Activated CD4-positive, alpha-beta T cell treated with anti-CD3 and anti-CD28 coated beads for 36 hours (primary cell): ENCODE data around the gene KAT2B. TPM values are rescaled to one million over a fixed set of nuclear protein-coding genes. Genes with fewer than 3 reads are reported as not detected.
"Not testable (repeated sequence)": the region's sequence is repeated elsewhere in the genome, so short reads cannot be mapped to it uniquely, and the experiment has no call there.

Experiments used
- ATAC-seq: fragments of 200-7000 bp; cut with Tn5 transposase; one replicate; pipeline ENCODE4 v1.10.0; 2021; ENCODE audit warnings: mild to moderate bottlenecking, moderate library complexity
- CTCF ChIA-PET: fragments of 350-600 bp; sonication (Branson Sonifier 250); formaldehyde crosslinking; loops from one replicate; lab custom pipeline; 2021; ENCODE audit warnings: antibody characterized with exemption; lab: Charles Lee
- POLR2A ChIA-PET: fragments of 350-600 bp; sonication (Branson Sonifier 250); formaldehyde crosslinking; loops from one replicate; lab custom pipeline; 2021; ENCODE audit warnings: antibody characterized with exemption, inconsistent platforms; lab: Charles Lee
- DNase-seq: peaks from one replicate; pipeline ENCODE4 v3.0.0-alpha.2; 2020
- H3K27ac Mint-ChIP-seq: one replicate; pipeline ENCODE4 v1.8.0; 2021; ENCODE audit warnings: mixed read lengths
- H3K27me3 Mint-ChIP-seq: one replicate; pipeline ENCODE4 v1.8.0; 2021; ENCODE audit warnings: mixed read lengths
- H3K36me3 Mint-ChIP-seq: one replicate; pipeline ENCODE4 v1.8.0; 2021; ENCODE audit warnings: low read depth, mixed read lengths
- H3K4me1 Mint-ChIP-seq: one replicate; pipeline ENCODE4 v1.8.0; 2021; ENCODE audit warnings: mixed read lengths
- H3K4me3 Mint-ChIP-seq: one replicate; pipeline ENCODE4 v1.8.0; 2021; ENCODE audit warnings: mild to moderate bottlenecking, moderate library complexity, mixed read lengths
- H3K9me3 Mint-ChIP-seq: one replicate; pipeline ENCODE4 v1.8.0; 2021; ENCODE audit warnings: low read depth, mixed read lengths
- intact Hi-C, 2 experiments: fragments of 100-400 bp; cut with DNase I in 1 of 2; cut with micrococcal nuclease in 1 of 2; formaldehyde crosslinking; loops; one replicate each; pipeline versions ENCODE4 v1.14.2 to v1.15.1; 2022 to 2024; cut with DNase I, micrococcal nuclease
- total RNA-seq, 2 experiments: library from RNA; stranded (reverse); gene quantifications; one replicate each; pipeline ENCODE4 v1.2.3, GENCODE V29; 2021

The KAT2B gene
- 10 to 100 TPM; 17.2 to 18.5 TPM for total RNA-seq

DNA sequence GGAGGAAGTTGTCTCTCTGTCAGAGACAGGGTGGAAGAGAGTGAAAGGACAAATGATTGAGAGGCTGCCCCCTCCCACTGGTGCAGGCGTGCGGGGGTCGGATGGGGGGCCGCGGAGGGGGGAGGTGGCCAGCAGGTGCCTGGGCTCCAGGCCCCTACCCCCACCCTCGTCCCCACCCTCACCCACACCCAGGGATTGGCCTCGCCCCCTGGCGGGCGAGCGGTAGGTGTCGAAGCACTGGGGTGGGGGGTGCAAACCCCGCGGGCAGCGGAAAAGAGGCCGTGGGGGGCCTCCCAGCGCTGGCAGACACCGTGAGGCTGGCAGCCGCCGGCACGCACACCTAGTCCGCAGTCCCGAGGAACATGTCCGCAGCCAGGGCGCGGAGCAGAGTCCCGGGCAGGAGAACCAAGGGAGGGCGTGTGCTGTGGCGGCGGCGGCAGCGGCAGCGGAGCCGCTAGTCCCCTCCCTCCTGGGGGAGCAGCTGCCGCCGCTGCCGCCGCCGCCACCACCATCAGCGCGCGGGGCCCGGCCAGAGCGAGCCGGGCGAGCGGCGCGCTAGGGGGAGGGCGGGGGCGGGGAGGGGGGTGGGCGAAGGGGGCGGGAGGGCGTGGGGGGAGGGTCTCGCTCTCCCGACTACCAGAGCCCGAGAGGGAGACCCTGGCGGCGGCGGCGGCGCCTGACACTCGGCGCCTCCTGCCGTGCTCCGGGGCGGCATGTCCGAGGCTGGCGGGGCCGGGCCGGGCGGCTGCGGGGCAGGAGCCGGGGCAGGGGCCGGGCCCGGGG lies at the start of gene KAT2B:
TSS of gene KAT2B (plus strand) at position 682 of the 783 bp plus-strand sequence. CDS start at position 714, 32 bp downstream.
- ChIA-PET POLR2A (interaction anchor here (1.3 to 2.6 kb wide), 3 partner anchors 14 to 143 kb away, joined by 3 to 19 read pairs (median 6); no protein-coding TSS in a partner anchor), CTCF (interaction anchor here (0.6 to 2.9 kb wide), 6 partner anchors 13 to 146 kb away, joined by 3 to 24 read pairs (median 4); partner anchors contain the start of gene SGO1)
- Mint-ChIP-seq H3K27ac (peak within 1 kb of the TSS; percentile 93), H3K27me3 (no peaks in the 10 kb centered on the region), H3K9me3 (no peaks in the 10 kb centered on the region), H3K36me3 (no peaks in the 10 kb centered on the region), H3K4me3 (peak within 1 kb of the TSS; percentile 95), H3K4me1 (peaks cover 50% of the 10 kb centered on the region)
- intact Hi-C loops, result loop anchor here (1.0 to 10.0 kb wide), 6 partner anchors 14 to 1598 kb away; partner anchors contain the start of genes SGO1 (in 2 of the 2) and RAB5A (in 1 of the 2)
- ATAC-seq (peak; percentile 68), DNase-seq (peak; percentile 91)

DNA sequence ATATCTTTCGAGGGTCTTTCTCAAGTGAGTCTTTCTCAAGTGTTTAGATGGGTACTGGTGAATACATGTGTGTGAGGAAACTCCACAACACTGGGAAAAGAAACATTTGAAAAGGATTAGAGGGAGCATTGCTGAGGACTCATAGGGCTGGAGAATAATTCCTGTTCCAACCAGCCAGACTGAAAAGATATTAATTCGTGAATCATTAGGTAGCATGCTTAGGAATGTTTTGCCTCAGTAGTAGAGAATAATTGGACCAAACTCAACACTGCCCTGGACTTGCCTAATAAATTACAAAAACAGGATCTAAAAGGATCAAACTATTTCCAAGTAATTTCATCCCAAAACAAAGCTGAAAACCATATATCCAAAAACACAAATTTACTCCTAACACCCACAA lies 45.5 kb upstream of the KAT2B start:
- no peaks in the 10 kb centered on the region for H3K27me3 Mint-ChIP-seq
- H3K36me3 Mint-ChIP-seq, result no peaks in the 10 kb centered on the region
- no peaks in the 10 kb centered on the region for H3K4me1 Mint-ChIP-seq
- intact Hi-C loops, result no loop called here
- DNase-seq (no peak), ATAC-seq (no peak)
- H3K4me3 Mint-ChIP-seq, result no peak overlapping the region
- no peak overlapping the region for H3K27ac Mint-ChIP-seq
- CTCF ChIA-PET, result interaction anchor here (1.1 kb wide), 1 partner anchor 9 kb away, joined by 3 read pairs; no protein-coding TSS in a partner anchor
- POLR2A ChIA-PET, result no interaction called here
- H3K9me3 Mint-ChIP-seq, result no peaks in the 10 kb centered on the region

DNA sequence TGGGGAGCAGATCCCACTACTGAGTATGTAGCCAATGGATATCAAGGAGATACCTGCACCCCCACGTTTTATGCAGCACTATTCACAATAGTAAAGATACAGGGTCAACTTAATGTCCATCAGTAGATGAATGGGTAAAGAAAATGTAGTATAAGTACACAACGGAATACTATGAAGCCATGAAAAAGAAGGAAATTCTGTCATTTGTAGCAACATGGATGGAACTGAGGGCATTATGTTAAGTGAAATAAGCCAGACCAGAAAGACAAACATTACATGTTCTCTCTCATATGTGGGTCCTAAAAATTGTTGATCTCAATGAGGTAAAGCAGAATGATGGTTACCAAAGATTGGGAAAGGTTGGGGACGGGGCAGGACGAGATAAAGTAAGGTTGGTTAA lies 42.7 kb upstream of the KAT2B start:
- Mint-ChIP-seq H3K4me3 (no peak overlapping the region), H3K4me1 (no peaks in the 10 kb centered on the region), H3K36me3 (no peaks in the 10 kb centered on the region), H3K9me3 (no peaks in the 10 kb centered on the region), H3K27ac (no peak overlapping the region), H3K27me3 (no peaks in the 10 kb centered on the region)
- DNase-seq (no peak), ATAC-seq (no peak)
- intact Hi-C loops, result no loop called here
- ChIA-PET CTCF (no interaction called here), POLR2A (no interaction called here)

DNA sequence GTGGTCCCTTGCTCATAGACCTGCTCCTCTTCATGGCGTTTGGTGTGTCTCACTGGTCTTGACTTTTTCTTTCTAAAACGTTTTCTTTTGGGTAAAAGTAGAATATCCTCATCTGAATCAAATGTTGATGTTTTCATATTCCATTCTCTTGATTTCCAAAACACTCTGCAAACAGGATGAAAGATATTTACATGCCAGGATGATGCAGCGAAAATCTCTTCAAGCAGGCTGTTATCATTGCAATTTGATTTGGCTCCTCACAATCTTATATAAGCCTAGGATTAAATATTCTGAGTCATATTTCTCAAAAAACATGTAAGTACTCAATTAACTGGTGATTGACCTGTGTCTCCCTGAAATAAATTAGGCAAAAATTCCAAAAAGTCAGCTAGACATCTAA lies 38.3 kb upstream of the KAT2B start:
- intact Hi-C loops, result no loop called here
- no peaks in the 10 kb centered on the region for H3K9me3 Mint-ChIP-seq
- POLR2A ChIA-PET, result no interaction called here
- no peaks in the 10 kb centered on the region for H3K4me1 Mint-ChIP-seq
- no peaks in the 10 kb centered on the region for H3K27me3 Mint-ChIP-seq
- CTCF ChIA-PET, result no interaction called here
- no peak for ATAC-seq
- H3K4me3 Mint-ChIP-seq, result no peak overlapping the region
- no peak for DNase-seq
- H3K27ac Mint-ChIP-seq, result no peak overlapping the region
- no peaks in the 10 kb centered on the region for H3K36me3 Mint-ChIP-seq

DNA sequence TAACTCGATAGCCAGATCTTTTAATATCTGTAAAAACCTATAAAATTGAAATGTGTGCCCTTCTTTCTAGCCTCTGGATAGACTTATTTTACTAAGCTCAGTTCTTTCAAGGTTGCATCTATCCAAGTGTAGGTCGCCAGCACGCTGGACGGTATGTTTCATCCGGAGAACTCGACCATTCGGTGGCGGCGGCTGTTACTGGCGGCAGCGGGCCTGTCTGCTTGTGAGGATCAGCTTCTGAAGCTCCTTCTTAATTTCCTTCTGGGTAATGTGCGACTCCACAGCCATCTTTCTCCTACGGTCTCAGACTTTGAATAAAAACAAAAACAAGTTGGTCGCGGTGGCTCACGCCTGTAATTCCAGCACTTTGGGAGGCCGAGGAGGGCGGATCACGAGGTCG lies 32.3 kb upstream of the KAT2B start:
- CTCF ChIA-PET, result interaction anchor here (0.9 kb wide), 1 partner anchor 15 kb away, joined by 4 read pairs; no protein-coding TSS in a partner anchor
- no peaks in the 10 kb centered on the region for H3K4me1 Mint-ChIP-seq
- no peaks in the 10 kb centered on the region for H3K27me3 Mint-ChIP-seq
- no peak overlapping the region for H3K27ac Mint-ChIP-seq
- no peak for DNase-seq
- no peaks in the 10 kb centered on the region for H3K36me3 Mint-ChIP-seq
- no peak overlapping the region for H3K4me3 Mint-ChIP-seq
- intact Hi-C loops, result no loop called here
- no peaks in the 10 kb centered on the region for H3K9me3 Mint-ChIP-seq
- no peak for ATAC-seq
- POLR2A ChIA-PET, result no interaction called here

DNA sequence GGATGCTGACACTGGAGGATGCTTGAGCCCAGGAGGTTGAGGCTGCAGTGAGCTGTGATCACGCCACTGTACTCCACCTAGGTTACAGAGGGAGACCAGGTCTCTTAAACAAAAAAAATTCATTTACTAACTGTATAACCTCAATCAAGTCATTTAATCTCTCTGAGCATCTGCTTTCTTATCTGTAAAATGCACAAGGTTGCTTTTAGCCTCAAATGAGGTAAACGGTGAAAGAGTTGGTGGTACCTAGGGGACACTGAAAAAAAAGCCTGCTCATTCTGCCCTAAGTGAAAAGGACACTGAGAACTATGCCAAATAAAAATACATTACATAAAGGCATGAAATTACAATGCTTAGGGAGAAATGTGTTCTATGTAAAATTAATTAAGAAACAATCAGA lies 31.6 kb upstream of the KAT2B start:
- H3K4me3 Mint-ChIP-seq, result no peak overlapping the region
- H3K4me1 Mint-ChIP-seq, result no peaks in the 10 kb centered on the region
- ChIA-PET CTCF (interaction anchor here (0.6 kb wide), 1 partner anchor 143 kb away, joined by 3 read pairs; no protein-coding TSS in a partner anchor), POLR2A (no interaction called here)
- intact Hi-C loops, result no loop called here
- no peak overlapping the region for H3K27ac Mint-ChIP-seq
- DNase-seq, result no peak
- ATAC-seq, result no peak
- H3K36me3 Mint-ChIP-seq, result no peaks in the 10 kb centered on the region
- no peaks in the 10 kb centered on the region for H3K27me3 Mint-ChIP-seq
- no peaks in the 10 kb centered on the region for H3K9me3 Mint-ChIP-seq

DNA sequence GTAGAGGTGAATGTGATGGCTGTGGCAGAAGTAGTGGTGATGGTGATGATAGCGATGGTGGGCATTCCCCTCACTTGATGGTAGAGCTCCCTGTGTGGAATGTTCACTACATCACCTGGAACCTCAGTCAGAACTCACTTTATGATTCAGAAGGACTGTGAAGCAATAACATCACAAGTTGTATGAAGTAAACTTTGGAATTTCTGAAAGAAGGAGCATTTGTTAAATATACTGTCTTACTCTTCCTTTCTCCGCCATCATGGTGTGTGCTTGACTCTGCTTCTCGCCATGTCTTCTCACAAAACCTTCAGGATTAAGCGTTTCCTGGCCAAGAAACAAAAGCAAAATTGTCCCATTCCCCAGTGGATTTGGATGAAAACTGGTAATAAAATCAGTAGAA lies 28.1 kb upstream of the KAT2B start, which contains the start of gene PP2D1:
TSS of gene PP2D1 (minus strand) at position 101 of the 400 bp plus-strand sequence. CDS start 192 bp downstream, outside the sequence.
- intact Hi-C loops, result no loop called here
- DNase-seq (no peak), ATAC-seq (no peak)
- no peaks in the 10 kb centered on the region for H3K4me1 Mint-ChIP-seq
- no peak within 1 kb of the TSS for H3K27ac Mint-ChIP-seq
- POLR2A ChIA-PET, result no interaction called here
- H3K36me3 Mint-ChIP-seq, result no peaks in the 10 kb centered on the region
- no peak within 1 kb of the TSS for H3K4me3 Mint-ChIP-seq
- CTCF ChIA-PET, result no interaction called here
- no peaks in the 10 kb centered on the region for H3K27me3 Mint-ChIP-seq
- no peaks in the 10 kb centered on the region for H3K9me3 Mint-ChIP-seq

DNA sequence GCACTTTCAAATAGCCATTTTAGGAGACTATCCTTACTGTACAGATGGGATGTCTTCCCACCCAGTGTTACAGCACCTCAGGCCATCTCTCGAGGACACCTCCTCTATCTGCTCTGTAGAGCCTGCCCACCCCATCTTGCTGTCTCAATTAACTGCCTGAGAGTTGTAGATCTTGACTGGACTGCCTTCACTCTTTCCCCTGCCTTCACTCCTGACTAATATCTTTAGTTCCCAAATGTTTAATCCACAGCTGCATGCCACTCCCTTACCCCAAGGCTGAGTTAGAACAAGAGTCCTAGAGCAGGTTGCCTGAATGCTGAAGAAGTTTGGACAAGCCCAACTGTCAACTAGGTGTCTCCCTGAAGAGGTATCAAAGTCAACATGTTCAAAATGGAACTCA lies 26.9 kb upstream of the KAT2B start:
- no peaks in the 10 kb centered on the region for H3K36me3 Mint-ChIP-seq
- no peak for DNase-seq
- H3K27me3 Mint-ChIP-seq, result no peaks in the 10 kb centered on the region
- intact Hi-C loops, result no loop called here
- no peak overlapping the region for H3K27ac Mint-ChIP-seq
- ChIA-PET CTCF (interaction anchor here (0.7 kb wide), 1 partner anchor 76 kb away, joined by 3 read pairs; no protein-coding TSS in a partner anchor), POLR2A (no interaction called here)
- ATAC-seq, result no peak
- H3K9me3 Mint-ChIP-seq, result no peaks in the 10 kb centered on the region
- no peak overlapping the region for H3K4me3 Mint-ChIP-seq
- no peaks in the 10 kb centered on the region for H3K4me1 Mint-ChIP-seq

DNA sequence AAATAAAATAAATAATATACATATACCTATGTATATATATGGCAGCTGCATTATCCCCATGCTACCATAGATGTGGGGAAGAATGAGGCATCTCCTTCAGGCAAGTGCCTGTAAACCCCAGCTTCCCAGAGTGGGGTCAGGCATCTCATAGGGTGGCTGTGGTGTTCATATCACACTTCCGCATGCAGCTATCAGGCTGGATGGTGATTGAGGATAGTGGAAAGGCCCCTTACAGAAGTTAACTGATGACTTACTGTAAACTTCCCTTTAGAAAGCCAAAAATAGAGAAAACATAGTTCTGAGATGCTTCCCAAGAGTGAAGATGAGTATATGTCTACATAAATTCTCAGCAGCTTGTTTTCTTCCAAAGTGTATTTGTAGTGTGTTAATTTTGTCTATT lies 24.7 kb upstream of the KAT2B start:
- ATAC-seq (no peak), DNase-seq (no peak)
- ChIA-PET POLR2A (no interaction called here), CTCF (interaction anchor here (0.8 kb wide), 1 partner anchor 172 kb away, joined by 3 read pairs; no protein-coding TSS in a partner anchor)
- no peaks in the 10 kb centered on the region for H3K27me3 Mint-ChIP-seq
- H3K27ac Mint-ChIP-seq, result no peak overlapping the region
- intact Hi-C loops, result no loop called here
- no peaks in the 10 kb centered on the region for H3K4me1 Mint-ChIP-seq
- H3K9me3 Mint-ChIP-seq, result no peaks in the 10 kb centered on the region
- no peak overlapping the region for H3K4me3 Mint-ChIP-seq
- H3K36me3 Mint-ChIP-seq, result no peaks in the 10 kb centered on the region

DNA sequence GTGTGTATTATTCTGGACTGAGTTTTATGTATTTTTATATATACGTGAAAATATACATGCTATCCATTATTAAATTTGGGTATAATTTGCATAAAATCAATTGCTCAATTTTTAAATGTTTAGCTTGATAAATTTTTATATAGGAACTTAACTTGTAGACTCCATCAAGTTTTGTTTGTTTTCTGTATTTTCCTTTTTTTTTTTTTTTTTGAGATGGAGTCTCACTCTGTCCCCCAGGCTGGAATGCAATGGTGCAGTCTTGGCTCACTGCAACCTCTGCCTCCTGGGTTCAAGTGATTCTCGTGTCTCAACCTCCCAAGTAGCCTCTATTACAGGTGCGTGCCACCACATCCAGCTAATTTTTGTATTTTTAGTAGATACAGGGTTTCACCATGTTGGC lies 24.2 kb upstream of the KAT2B start:
- H3K4me3 Mint-ChIP-seq, H3K36me3 Mint-ChIP-seq, intact Hi-C loops, POLR2A ChIA-PET, H3K27me3 Mint-ChIP-seq, H3K27ac Mint-ChIP-seq, H3K9me3 Mint-ChIP-seq, ATAC-seq, DNase-seq, H3K4me1 Mint-ChIP-seq: not testable (repeated sequence)
- CTCF ChIA-PET, result interaction anchor here (0.8 kb wide), 1 partner anchor 171 kb away, joined by 3 read pairs; no protein-coding TSS in a partner anchor

DNA sequence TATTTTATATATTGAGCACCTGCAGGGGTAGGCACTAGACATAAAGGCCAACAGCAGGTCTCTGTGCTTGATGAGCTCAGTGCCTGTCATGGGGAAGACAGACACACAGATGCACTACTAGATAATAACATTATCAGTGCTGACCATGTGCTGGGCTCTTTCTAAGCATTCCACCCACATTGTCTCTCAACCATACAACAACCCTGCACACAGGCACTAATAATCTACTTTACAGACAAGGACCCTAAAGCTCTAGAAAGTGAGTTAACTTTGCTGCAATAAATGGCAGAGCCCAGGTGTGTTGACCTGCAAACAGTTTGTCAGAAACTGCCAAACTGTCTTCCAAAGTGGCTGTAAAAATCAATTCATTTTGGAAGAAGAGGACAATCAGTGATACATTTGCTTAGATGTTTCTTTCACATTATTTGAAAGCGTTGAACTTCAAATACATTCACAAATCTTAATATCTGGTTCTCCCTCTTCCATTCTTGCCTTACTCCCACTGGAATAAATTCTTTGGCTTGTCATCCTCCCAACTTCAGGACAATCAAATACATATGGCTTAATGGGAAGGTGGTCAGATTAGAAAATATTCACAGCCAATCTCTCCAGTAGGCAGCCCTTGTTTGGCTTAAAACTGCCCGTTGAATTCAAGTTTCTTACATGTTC lies 17.2 kb upstream of the KAT2B start:
- no peaks in the 10 kb centered on the region for H3K27me3 Mint-ChIP-seq
- H3K27ac Mint-ChIP-seq, result no peak overlapping the region
- no peaks in the 10 kb centered on the region for H3K36me3 Mint-ChIP-seq
- CTCF ChIA-PET, result no interaction called here
- no peaks in the 10 kb centered on the region for H3K4me1 Mint-ChIP-seq
- POLR2A ChIA-PET, result no interaction called here
- no peaks in the 10 kb centered on the region for H3K9me3 Mint-ChIP-seq
- intact Hi-C loops, result no loop called here
- no peak for DNase-seq
- no peak for ATAC-seq
- H3K4me3 Mint-ChIP-seq, result no peak overlapping the region
